Upper lobe of right lung (tissue), 1 donor: ENCODE measurements around the gene PGAP3. TPM values are rescaled to one million over a fixed set of nuclear protein-coding genes. Genes with fewer than 3 reads are reported as not detected.

Source experiments
- ATAC-seq: fragments of 200-7000 bp; cut with Tn5 transposase; one replicate; pipeline ENCODE4 v1.9.1; 2020; ENCODE audit warnings: mild to moderate bottlenecking, moderate library complexity
- DNase-seq: peaks from one replicate; pipeline ENCODE4 v3.0.0-alpha.2; 2020
- H3K27ac ChIP-seq: fragments of 200-600 bp; one replicate; pipeline ENCODE4 v1.8.0; 2022
- H3K27me3 ChIP-seq: fragments of 200-600 bp; one replicate; pipeline ENCODE4 v1.8.0; 2022; ENCODE audit warnings: mild to moderate bottlenecking
- H3K36me3 ChIP-seq: fragments of 200-600 bp; one replicate; pipeline ENCODE4 v1.8.0; 2022
- H3K4me1 ChIP-seq: fragments of 200-600 bp; one replicate; pipeline ENCODE4 v1.8.0; 2022
- H3K4me3 ChIP-seq: fragments of 200-600 bp; one replicate; pipeline ENCODE4 v1.8.0; 2022; ENCODE audit warnings: mild to moderate bottlenecking
- H3K9me3 ChIP-seq: fragments of 200-600 bp; one replicate; pipeline ENCODE4 v1.8.0; 2022
- CTCF ChIP-seq: fragments of 200-600 bp; IDR thresholded peaks from one replicate; pipeline ENCODE4 v1.8.0; 2022; ENCODE audit warnings: antibody characterized with exemption
- intact Hi-C: fragments of 100-400 bp; cut with DNase I; formaldehyde crosslinking; loops from one replicate; pipeline ENCODE4 v1.11.0; 2022
- total RNA-seq: library from RNA; stranded (reverse); fragmentation: NEBNext Ultra II Directional; extraction: Animal tissue kit (Norgen Biotek cat#: 25700); gene quantifications from one replicate; pipeline ENCODE4 v1.2.1, GENCODE V29; 2021
- donor health status: DM: no; HTN: yes; CAD: no; lungs with severe emphysema.

Gene PGAP3
- total RNA-seq, 1 donor from 2014 or later = 24.5 TPM

- TF ChIP-seq CTCF = no peak
- peak; percentile 2 for ATAC-seq
- Histone ChIP-seq H3K4me3 (no peak overlapping the region), H3K4me1 (peaks cover 24% of the 10 kb centered on the region), H3K9me3 (no peaks in the 10 kb centered on the region), H3K27ac (no peak overlapping the region), H3K36me3 (peaks cover 9% of the 10 kb centered on the region), H3K27me3 (no peaks in the 10 kb centered on the region)
- no peak for DNase-seq
- intact Hi-C loops = no loop called here
These were observed 10.1 kb downstream of the PGAP3 start for GRCh38 chr17:39677542-39678339.

GRCh38 chr17:39677072-39677471 is 10.8 kb downstream of the PGAP3 start:
- no peak overlapping the region for H3K4me3 ChIP-seq
- DNase-seq (no peak), ATAC-seq (no peak)
- intact Hi-C loops = no loop called here
- peak overlapping the region; percentile 39 for H3K27ac ChIP-seq
- no peak for TF ChIP-seq CTCF
- no peaks in the 10 kb centered on the region for H3K9me3 ChIP-seq
- peaks cover 9% of the 10 kb centered on the region for H3K36me3 ChIP-seq
- peaks cover 24% of the 10 kb centered on the region for H3K4me1 ChIP-seq
- H3K27me3 ChIP-seq = no peaks in the 10 kb centered on the region

- no peak for TF ChIP-seq CTCF
- H3K27ac ChIP-seq = peak overlapping the region; percentile 39
- DNase-seq (peak; percentile 91), ATAC-seq (peak; percentile 75)
- H3K4me1 ChIP-seq = peaks cover 24% of the 10 kb centered on the region
- intact Hi-C loops = no loop called here
- H3K36me3 ChIP-seq = peaks cover 7% of the 10 kb centered on the region
- H3K4me3 ChIP-seq = no peak overlapping the region
- no peaks in the 10 kb centered on the region for H3K9me3 ChIP-seq
- H3K27me3 ChIP-seq = peaks cover 3% of the 10 kb centered on the region
These were observed 11.5 kb downstream of the PGAP3 start for GRCh38 chr17:39676198-39676819.

- no peaks in the 10 kb centered on the region for H3K36me3 ChIP-seq
- H3K4me3 ChIP-seq = no peak overlapping the region
- no peak for TF ChIP-seq CTCF
- H3K9me3 ChIP-seq = no peaks in the 10 kb centered on the region
- peaks cover 11% of the 10 kb centered on the region for H3K27me3 ChIP-seq
- DNase-seq (no peak), ATAC-seq (no peak)
- H3K27ac ChIP-seq = peak overlapping the region; percentile 39
- H3K4me1 ChIP-seq = peaks cover 24% of the 10 kb centered on the region
- intact Hi-C loops = no loop called here
These were observed 12.3 kb downstream of the PGAP3 start for GRCh38 chr17:39675390-39676082.

- intact Hi-C loops = no loop called here
- H3K4me1 ChIP-seq = peaks cover 24% of the 10 kb centered on the region
- peak; percentile 74 for DNase-seq
These were observed 13.0 kb downstream of the PGAP3 start for GRCh38 chr17:39674702-39675389.

More at GRCh38 chr17:39674702-39675389, 13.0 kb downstream of the PGAP3 start:
- TF ChIP-seq CTCF = no peak
- peak; percentile 21 for ATAC-seq
- Histone ChIP-seq H3K36me3 (no peaks in the 10 kb centered on the region), H3K4me3 (no peak overlapping the region), H3K27me3 (peaks cover 18% of the 10 kb centered on the region), H3K27ac (peak overlapping the region; percentile 11), H3K9me3 (no peaks in the 10 kb centered on the region)
